Stimulated activated CD4-positive, alpha-beta T cell treated with anti-CD3 and anti-CD28 coated beads, TNF-alpha, amount 100 ng/mL, for 24 hours (primary cell): ENCODE measurements around the gene CALML4.

ENCODE experiments used
- DNase-seq, 3 experiments: peaks; one replicate each; pipeline ENCODE4 v3.0.0-alpha.2; 2020; ENCODE audit warnings: low read depth in 3 of 3

Gene CALML4

DNA sequence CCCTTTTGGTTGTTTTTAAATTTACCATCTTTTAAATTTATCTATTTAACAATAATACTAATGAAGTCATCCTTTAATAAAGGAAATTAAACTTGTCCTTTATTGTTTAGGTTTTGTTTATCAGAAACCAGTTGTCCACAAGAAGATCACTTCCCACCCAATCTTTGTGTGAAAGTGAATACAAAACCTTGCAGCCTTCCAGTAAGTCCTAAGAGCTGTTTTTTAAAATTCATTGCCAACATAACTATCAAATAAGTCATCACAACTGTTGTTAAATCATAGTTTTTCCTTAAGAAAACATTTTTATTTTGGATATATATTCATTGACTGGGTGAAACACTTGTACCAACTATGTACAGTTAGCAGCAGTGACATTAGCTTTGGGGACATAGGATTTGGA, 59.4 kb downstream of the CALML4 start:
- no peak for DNase-seq

- no peak for DNase-seq
Measured at GRCh38 chr15:68143785-68144184, 61.3 kb downstream of the CALML4 start.

- DNase-seq: no peak
Measured at GRCh38 chr15:68143129-68143528, 62.0 kb downstream of the CALML4 start.
